Chondrocyte (in vitro differentiated cells): ENCODE data around the gene FAM236C. TPM values are rescaled to one million over a fixed set of nuclear protein-coding genes. Genes with fewer than 3 reads are reported as not detected.

Source experiments
- total RNA-seq: library from RNA; stranded (reverse); gene quantifications from 3 replicates; pipeline ENCODE4 v1.2.1, GENCODE V29; 2021

The FAM236C gene
- total RNA-seq, 1 donor from 2014 or later = not detected

Other genes starting within 250 kb of the FAM236C start
- gene PHKA1, start 198.3 kb upstream of the FAM236C start, total RNA-seq = 5.2 to 8.0 TPM (median 5.3 TPM) in 3 replicates
- not detected in 3 replicates for gene DMRTC1B, start 135.7 kb upstream of the FAM236C start, total RNA-seq
- not detected in 3 replicates for gene FAM236B, start 130.0 kb upstream of the FAM236C start, total RNA-seq
- gene FAM236D, start 104.4 kb upstream of the FAM236C start, total RNA-seq = not detected in 3 replicates
- not detected in 3 replicates for gene FAM236A, start 25.6 kb downstream of the FAM236C start, total RNA-seq
- gene DMRTC1, start 31.2 kb downstream of the FAM236C start, total RNA-seq = not detected in 3 replicates
- not detected in 3 replicates for gene PABPC1L2B, start 90.3 kb downstream of the FAM236C start, total RNA-seq
- not detected in 3 replicates for gene PABPC1L2A, start 166.9 kb downstream of the FAM236C start, total RNA-seq